ENCODE measurements around the gene ERC2.

The ERC2 gene

GRCh38 chr3:55474213-55474632 lies 994.0 kb downstream of the ERC2 start:
- Histone ChIP-seq H2AFZ (no peak overlapping the region), H3K4me3 (ENCODE audit: low read depth, low read length) (no peak overlapping the region), H3K27me3 (ENCODE audit: control insufficient read depth, insufficient read depth, low read length) (no peaks in the 10 kb centered on the region), H3K36me3 (ENCODE audit: control insufficient read depth, insufficient read depth, low read length) (no peaks in the 10 kb centered on the region), H3K79me2 (no peaks in the 10 kb centered on the region), H3K4me1 (no peaks in the 10 kb centered on the region), H3K4me2 (ENCODE audit: low read length) (no peak overlapping the region), H3K27ac (no peak overlapping the region), H3K9ac (no peak overlapping the region), H3K9me3 (ENCODE audit: control insufficient read depth, low read length) (no peaks in the 10 kb centered on the region)
- TF ChIP-seq CTCF (IDR thresholded peaks at IDR 0.05), result no peak

GRCh38 chr3:55473788-55474187 lies 994.5 kb downstream of the ERC2 start:
- H2AFZ ChIP-seq, result no peak overlapping the region
- H3K27me3 ChIP-seq (ENCODE audit: control insufficient read depth, insufficient read depth, low read length), result no peaks in the 10 kb centered on the region
- no peaks in the 10 kb centered on the region for H3K9me3 ChIP-seq (ENCODE audit: control insufficient read depth, low read length)
- H3K79me2 ChIP-seq, result no peaks in the 10 kb centered on the region
- no peak overlapping the region for H3K4me3 ChIP-seq (ENCODE audit: low read depth, low read length)
- no peak overlapping the region for H3K27ac ChIP-seq
- H3K36me3 ChIP-seq (ENCODE audit: control insufficient read depth, insufficient read depth, low read length), result no peaks in the 10 kb centered on the region
- H3K9ac ChIP-seq, result no peak overlapping the region
- H3K4me1 ChIP-seq, result no peaks in the 10 kb centered on the region
- TF ChIP-seq CTCF (IDR thresholded peaks at IDR 0.05), result no peak
- no peak overlapping the region for H3K4me2 ChIP-seq (ENCODE audit: low read length)

DNA sequence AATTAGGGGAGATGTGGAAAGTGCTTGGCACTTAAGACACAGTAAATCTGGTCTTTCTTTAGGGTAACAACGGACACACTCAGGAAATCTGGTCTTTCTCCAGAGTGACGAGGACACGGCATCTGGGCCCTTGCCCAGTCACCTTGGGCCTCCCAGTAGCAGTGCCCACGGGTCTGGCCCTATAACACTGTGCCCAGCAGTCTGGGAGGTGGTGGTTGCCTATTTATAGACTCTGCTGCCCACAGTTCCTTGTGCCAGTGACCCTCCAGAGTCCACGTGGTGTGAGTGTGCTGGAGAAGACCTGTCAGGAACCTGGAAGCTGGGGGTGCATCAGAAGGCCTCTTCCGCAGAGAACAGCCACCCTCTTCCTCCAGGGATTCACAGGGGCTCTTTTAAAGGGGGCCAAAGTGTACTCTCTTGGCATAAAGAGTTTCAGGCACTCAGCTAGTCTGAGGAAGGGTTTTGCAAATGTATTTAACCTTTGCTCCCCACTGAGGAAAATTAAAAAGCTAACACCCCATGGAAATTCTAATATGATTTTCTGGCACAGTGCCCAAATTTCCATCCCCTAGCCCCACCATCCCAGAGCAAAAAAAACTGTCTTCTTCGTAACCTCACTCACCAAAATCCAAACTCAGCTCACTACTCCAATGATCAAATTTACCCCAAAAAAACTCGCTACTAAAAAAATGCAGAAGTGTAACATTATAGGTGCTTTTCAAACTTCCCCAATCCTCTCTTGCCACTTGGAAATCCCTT lies 996.6 kb downstream of the ERC2 start:
- Histone ChIP-seq H3K4me3 (ENCODE audit: low read depth, low read length) (no peak overlapping the region), H3K9me3 (ENCODE audit: control insufficient read depth, low read length) (no peaks in the 10 kb centered on the region), H3K4me1 (no peaks in the 10 kb centered on the region), H3K9ac (no peak overlapping the region), H3K27ac (no peak overlapping the region), H3K79me2 (no peaks in the 10 kb centered on the region), H3K4me2 (ENCODE audit: low read length) (no peak overlapping the region), H2AFZ (no peak overlapping the region), H3K36me3 (ENCODE audit: control insufficient read depth, insufficient read depth, low read length) (no peaks in the 10 kb centered on the region), H3K27me3 (ENCODE audit: control insufficient read depth, insufficient read depth, low read length) (no peaks in the 10 kb centered on the region)
- no peak for TF ChIP-seq CTCF (IDR thresholded peaks at IDR 0.05)

GRCh38 chr3:55471084-55471483 lies 997.2 kb downstream of the ERC2 start:
- Histone ChIP-seq H2AFZ (no peak overlapping the region), H3K79me2 (no peaks in the 10 kb centered on the region), H3K9me3 (ENCODE audit: control insufficient read depth, low read length) (no peaks in the 10 kb centered on the region), H3K27me3 (ENCODE audit: control insufficient read depth, insufficient read depth, low read length) (no peaks in the 10 kb centered on the region), H3K4me3 (ENCODE audit: low read depth, low read length) (no peak overlapping the region), H3K9ac (no peak overlapping the region), H3K4me1 (no peaks in the 10 kb centered on the region), H3K27ac (no peak overlapping the region), H3K4me2 (ENCODE audit: low read length) (no peak overlapping the region), H3K36me3 (ENCODE audit: control insufficient read depth, insufficient read depth, low read length) (no peaks in the 10 kb centered on the region)
- no peak for TF ChIP-seq CTCF (IDR thresholded peaks at IDR 0.05)

DNA sequence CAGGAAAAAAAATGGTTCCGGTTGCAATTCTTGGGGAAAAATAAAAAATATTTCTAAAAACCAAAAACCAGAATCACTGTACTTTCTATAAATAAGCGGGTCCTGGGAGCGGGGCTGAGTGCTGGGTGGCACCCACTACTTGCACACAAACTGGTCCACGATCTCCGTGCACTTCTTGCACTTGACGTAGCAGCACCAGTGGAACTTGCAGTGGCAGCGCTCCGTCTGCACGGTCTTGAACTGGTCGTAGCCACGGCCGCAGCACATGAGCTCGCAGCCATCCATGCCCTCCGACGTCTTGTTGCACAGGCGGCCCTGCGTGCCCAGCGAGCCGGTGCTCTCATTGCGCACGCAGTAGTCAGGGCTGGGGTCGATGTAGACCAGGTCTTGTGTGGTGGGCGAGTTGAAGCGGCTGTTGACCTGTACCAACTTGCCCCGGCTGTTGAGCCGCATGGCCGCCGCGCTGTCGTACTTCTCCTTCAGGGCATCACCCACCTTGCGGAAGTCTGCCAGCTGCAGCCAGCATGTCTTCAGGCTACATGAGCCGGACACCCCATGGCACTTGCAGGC lies 998.2 kb downstream of the ERC2 start:
- Histone ChIP-seq H3K79me2 (no peaks in the 10 kb centered on the region), H3K4me1 (no peaks in the 10 kb centered on the region), H3K9ac (no peak overlapping the region), H3K27ac (no peak overlapping the region), H3K9me3 (ENCODE audit: control insufficient read depth, low read length) (no peaks in the 10 kb centered on the region), H3K4me2 (ENCODE audit: low read length) (no peak overlapping the region), H3K27me3 (ENCODE audit: control insufficient read depth, insufficient read depth, low read length) (no peaks in the 10 kb centered on the region), H2AFZ (no peak overlapping the region), H3K36me3 (ENCODE audit: control insufficient read depth, insufficient read depth, low read length) (no peaks in the 10 kb centered on the region), H3K4me3 (ENCODE audit: low read depth, low read length) (no peak overlapping the region)
- TF ChIP-seq CTCF (IDR thresholded peaks at IDR 0.05), result no peak
